Activated CD4-positive, alpha-beta T cell treated with anti-CD3 and anti-CD28 coated beads, Interleukin-2, Interleukin-4, amounts not matched to agents 100 ng/mL and 50 ng/mL, durations not matched to agents 16 hours and 8 hours (primary cell): ENCODE data around the gene AGAP3.
A peak's percentile ranks its signal among the peaks of the same experiment; 100 is the strongest.
"Not testable (repeated sequence)": the region's sequence is repeated elsewhere in the genome, so short reads cannot be mapped to it uniquely, and the experiment has no call there.

Experiments
- DNase-seq: peaks from one replicate; pipeline ENCODE4 v3.0.0-alpha.2; 2020; ENCODE audit warnings: low spot score

AGAP3 gene

GRCh38 chr7:151085691-151086620 lies at the start of gene AGAP3:
Gene AGAP3, plus strand, starts transcription at chr7:151086475. Its CDS starts 267 bp downstream, at chr7:151086742.
- DNase-seq, result peak; percentile 67

DNA sequence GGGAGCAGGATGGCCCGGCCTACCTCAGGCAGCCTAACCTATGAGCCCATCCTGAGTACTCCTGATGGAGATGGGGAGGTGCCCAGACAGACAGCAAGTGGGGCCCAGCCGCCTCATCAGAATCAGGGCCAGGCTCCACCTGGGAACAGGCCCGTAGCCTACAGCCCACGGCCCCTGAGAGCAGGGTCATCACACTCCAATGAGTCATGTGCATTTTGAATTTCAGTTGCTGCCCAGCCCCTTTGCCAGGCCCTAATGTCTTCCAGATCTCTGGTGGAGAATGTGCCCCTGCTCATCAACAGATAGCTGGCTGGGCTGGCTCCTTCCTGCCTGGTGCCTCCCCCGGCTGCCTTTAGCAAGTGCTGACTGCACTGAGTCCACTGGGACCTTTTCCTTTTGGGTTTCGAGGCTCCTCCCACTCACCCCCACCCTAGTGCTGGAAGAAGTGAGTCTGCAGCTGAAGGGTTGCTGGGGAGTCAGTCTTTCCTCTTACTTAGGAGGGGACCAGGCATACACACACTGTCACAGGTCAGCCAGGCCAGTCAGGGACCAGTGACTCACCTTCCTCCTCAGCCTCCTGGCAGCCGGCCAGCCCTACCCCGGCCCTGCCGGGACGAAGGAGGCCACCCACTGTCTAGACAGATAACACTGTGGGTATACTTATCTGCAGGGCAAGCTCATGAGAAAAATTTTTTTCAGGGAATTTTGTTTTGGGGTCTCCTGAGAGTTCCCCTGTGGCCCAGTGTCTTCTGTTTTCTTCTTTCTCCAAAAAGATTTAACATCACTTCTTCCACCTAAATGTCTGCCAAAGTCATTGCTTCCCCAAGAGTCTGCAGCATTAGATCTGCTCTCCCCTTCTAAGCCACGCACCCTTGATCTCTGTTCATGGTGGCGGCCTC lies 47.1 kb upstream of the AGAP3 start:
- DNase-seq, result peak; percentile 51

DNA sequence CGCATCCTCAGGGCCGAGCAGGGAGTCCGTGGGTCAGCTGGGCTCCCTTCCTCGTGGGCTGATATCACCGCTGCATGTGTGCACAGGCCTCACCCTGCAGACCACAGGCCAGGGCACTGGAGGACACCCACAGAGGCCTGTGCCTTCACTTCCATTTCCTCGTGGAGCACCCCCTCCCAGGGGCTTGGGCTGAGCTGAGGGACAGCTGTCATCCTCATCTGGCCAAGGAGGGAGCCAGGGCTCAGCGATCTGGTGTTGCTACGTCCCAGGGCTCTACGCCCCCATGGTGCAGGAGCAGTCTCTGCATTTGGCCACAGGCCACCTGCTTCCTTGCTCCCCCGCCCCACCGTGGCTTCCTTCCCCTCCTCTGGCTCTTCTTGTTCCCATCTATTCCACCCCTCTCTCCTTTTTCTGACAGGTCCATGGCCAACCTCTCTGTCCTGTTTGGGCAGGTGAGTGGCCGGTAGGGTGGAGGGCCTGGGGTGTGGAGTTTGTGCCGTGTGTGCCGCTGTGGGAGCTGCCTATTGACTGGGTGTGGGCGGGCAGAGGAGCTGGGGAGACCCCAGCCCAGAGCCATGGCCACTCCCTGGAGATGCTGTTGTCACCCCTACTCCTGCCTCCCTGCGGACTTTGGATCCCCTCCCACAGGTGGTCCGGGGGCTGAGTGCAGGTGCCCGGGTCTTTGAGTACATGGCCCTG lies 46.3 kb upstream of the AGAP3 start:
- no peak for DNase-seq

DNA sequence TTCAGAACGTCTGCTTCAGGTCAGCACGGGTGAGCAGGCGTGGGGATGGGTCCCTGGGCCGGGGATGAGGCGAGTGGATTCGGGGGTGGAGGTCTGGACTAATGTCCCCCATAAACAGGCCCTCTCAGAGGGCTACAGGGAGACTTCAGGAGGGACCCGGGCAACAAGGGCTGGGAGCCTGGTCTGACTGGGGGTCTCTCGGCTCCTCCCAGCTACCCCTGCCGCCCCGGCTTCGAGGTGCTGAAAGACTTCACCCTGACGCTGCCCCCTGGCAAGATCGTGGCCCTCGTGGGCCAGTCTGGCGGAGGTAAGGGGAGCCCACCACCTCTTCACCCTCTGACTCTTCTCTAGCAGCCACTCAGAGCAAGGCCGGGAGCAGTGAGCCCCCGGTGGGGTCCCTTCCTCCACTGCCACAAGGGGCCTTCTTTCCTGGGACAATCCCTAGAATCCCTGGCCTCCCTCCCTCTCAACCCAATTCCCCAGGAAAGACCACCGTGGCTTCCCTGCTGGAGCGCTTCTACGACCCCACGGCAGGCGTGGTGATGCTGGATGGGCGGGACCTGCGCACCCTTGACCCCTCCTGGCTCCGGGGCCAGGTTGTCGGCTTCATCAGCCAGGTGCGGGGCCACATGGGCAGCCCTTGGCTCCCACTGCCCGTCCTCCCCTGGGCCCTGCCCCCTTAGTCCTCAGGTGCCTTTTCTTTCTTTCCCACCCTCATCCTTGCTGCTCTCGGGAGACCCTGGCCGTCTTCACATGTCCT lies 45.5 kb upstream of the AGAP3 start:
- DNase-seq, result no peak

DNA sequence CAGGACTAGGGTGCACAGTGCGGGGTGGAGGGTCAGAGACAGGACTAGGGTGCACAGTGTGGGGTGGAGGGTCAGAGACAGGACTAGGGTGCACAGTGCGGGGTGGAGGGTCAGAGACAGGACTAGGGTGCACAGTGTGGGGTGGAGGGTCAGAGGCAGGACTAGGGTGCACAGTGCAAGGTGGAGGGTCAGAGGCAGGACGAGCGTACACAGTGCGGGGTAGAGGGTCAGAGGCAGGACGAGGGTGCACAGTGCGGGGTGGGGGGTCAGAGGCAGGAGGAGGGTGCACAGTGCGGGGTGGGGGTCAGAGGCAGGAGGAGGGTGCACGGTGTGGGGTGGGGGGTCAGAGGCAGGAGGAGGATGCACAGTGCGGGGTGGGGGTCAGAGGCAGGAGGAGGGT lies 42.8 kb upstream of the AGAP3 start:
- not testable (repeated sequence) for DNase-seq

DNA sequence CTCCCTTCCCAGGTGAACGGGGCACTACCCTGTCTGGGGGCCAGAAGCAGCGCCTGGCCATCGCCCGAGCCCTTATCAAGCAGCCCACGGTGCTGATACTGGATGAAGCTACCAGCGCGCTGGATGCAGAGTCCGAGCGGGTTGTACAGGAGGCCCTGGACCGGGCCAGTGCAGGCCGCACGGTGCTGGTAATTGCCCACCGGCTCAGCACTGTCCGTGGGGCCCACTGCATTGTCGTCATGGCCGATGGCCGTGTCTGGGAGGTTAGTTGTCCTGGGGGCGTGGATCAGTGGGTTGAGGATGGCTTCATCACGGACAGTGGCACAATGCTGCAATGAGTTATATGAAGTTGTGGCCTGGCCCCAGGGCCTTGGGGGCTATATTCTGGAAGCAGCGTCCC lies 42.3 kb upstream of the AGAP3 start:
- no peak for DNase-seq

- DNase-seq, result no peak
These were observed 41.0 kb upstream of the AGAP3 start for GRCh38 chr7:151045262-151045661.

DNA sequence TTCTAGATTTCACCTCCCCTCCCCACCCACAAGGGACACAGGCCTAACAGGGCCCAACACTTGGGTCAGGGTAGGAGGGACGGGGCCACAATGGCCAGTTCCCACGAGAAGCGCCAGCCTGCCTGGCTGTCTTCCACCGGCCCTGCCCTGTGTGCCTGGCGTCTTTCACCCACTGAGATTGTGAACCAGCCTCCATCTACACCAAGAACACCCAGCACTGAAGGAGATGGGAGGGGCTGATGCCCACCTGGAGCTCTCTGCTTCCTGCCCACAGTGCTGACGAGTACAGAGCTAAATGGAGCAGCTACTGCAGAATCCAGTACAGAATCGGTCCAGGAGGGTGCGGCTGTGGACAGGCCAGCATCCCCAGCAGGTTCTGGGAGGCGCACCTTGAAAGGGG lies 40.3 kb upstream of the AGAP3 start:
- no peak for DNase-seq

GRCh38 chr7:151046603-151047573 lies 39.4 kb upstream of the AGAP3 start:
- no peak for DNase-seq

GRCh38 chr7:151047976-151048815 lies 38.1 kb upstream of the AGAP3 start, which contains the start of gene ASIC3:
Gene ASIC3, plus strand, starts transcription at chr7:151048531. Its CDS starts 355 bp downstream, at chr7:151048886.
- DNase-seq, result no peak

- no peak for DNase-seq
These were observed 37.3 kb upstream of the AGAP3 start for GRCh38 chr7:151048911-151049463.

DNA sequence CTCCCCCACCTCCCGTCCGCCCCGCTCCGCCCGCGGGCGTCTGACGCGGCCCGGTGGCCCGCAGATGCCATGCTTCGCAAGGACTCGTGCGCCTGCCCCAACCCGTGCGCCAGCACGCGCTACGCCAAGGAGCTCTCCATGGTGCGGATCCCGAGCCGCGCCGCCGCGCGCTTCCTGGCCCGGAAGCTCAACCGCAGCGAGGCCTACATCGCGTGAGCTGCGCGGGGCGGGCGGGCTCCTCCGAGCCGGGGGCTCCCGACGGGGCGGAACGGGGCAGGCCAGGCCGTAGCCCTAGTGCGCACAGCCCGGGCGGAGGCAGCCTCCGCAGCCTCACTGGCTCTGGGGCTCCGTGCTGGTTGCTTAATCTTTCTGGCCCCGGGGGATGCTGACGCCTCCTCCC lies 35.2 kb upstream of the AGAP3 start:
- DNase-seq, result peak; percentile 48

DNA sequence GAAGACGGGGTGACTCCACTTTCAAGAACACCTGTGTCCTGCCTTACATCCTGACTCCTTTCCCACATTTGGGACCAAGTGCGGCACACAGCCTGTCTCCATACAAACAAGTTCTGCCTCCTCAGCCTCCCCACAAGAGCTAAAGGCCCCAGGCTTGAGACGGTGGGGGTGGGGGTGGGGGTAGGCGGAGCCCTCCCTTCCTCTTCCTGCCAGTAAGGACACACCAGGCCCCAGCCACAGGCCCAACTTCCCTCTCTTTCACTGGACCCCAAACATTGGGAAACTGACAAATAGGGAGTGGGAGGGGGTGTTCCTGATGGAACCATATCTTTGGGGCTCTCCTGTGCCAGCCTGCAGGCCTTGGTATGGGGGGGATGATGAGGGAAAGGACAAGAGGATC lies 33.2 kb upstream of the AGAP3 start:
- DNase-seq, result no peak

DNA sequence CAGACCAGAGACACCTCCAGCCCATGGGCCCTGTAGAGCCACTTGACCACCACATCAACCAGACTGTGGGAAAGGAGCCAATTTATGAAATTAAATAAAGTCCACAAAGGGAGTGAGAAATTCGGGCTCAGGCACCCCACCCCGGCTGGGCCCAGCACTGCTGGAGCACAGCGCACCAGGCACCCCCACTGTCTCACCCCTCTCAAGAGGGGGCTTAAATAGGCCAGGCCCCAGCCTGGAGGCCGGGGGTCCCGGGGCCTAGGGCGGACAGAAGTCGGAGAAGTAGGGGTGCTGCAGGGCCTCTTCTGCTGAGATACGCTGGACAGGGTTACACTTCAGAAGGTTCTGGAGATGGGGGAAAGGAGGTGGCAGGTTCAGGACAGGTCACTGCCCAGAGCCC lies 32.5 kb upstream of the AGAP3 start:
- no peak for DNase-seq

GRCh38 chr7:151056283-151056665 lies 30.0 kb upstream of the AGAP3 start:
- DNase-seq, result no peak

DNA sequence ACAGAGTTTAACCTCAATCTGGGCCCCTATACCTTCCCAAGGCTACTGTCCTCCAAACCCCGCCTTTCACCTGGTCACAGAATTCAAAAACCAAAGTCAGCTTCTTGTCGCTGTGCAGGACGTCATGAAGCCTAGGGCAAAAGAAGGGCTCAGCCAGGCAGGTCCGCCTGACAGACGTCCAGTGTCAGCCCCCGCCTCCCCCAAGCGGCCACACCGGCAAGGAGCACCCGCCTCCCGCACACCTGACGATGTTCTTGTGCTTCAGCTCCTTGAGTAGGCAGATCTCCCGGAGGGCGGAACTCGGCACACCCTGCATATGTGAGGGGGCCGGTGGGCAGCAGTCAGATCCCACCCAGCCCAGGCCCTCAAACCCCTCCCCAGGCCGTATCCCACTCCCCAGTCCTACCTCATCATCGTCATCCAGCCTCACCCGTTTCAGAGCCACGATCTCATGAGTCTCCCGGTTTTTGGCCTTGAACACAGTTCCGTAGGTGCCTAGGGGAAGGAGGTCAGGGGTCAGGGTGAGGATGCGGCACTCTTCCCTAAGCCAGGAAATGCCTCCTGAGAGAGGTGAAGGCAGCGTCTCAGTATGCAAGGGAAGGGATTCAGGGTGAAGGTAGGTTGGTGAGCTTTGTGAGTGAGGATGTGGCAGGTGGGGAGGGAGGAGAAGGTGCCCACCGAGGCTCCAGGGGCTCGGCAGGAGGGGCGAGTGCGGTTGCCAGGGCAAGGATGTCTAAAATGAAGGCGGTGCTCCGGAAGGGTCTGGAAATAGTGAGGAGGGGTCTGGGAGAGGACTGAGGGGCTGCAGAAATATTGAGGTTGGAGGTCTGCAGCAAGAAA lies 29.4 kb upstream of the AGAP3 start:
- DNase-seq, result no peak

DNA sequence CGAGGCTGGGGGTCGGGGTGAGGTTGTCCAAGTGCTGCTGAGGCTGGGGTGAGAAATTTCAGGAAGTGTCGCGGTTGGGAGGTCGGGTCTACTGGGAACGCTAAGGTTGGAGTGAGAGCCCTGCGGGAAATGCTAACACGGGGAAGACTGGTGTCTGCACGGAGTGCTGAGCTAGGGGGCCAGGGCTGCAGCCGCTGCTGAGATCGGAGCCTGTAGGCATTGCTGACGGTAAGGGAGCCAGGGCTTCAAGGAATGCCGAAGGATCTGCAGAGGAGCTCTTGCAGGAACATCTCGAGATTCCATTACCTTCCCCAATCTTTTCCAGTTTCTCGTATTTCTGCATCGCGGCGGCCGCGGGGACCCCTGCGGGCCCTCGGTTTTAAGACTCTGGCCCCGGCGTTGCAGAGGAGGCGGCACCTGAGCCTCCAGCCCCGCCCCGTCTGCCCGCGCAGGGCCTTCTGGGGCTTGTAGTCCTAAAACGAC lies 28.7 kb upstream of the AGAP3 start, which contains the start of gene CDK5:
Gene CDK5, minus strand, starts transcription at position 392 of the 483 bp plus-strand sequence. Its CDS starts 49 bp downstream, at position 343.
- DNase-seq, result no peak
